ENCODE measurements around the gene PARD6B. TPM values are rescaled to one million over a fixed set of nuclear protein-coding genes. Genes with fewer than 3 reads are reported as not detected.

PARD6B gene
- total and polyA plus RNA-seq, 2 experiments from 2014 or later = 10.2 to 20.0 TPM

DNA sequence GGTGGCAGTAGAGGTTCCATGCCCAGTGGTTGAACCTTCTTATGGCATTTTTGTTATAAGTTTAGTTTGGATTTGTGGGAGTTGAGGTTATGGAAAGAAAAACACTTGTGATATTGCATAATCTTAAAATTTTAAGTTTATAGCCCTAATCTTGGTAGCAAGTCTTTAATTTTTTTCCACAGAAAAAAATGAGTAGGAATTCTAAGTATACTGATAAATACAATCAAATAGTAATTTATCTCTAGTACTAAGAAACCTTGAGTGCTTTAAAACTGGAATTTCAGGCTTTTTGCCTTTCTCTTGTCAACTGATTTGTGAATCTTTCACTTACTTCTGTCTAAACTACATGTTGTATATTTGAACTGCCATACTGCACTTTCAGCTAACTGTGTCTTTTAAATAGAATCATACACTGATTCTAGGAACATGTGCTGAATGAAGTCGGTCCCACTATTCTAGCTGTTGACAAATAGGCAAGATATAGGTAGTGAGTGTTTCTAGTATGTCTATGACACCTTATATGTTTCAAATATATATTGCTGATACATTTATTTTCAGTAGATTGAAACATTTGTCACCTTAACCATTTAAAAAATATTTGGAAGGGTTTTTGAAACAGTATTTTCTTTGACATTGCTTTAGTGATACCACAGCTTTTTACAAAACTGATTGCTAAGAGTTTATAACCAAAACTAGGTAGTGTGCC lies 2.4 kb downstream of the PARD6B start:
- Histone ChIP-seq H3K27ac (peak overlapping the region; percentile 95), H3K4me1 (ENCODE audit: low read depth) (peaks cover 39% of the 10 kb centered on the region), H3K27me3 (no peaks in the 10 kb centered on the region), H3K9me3 (ENCODE audit: low read depth) (no peaks in the 10 kb centered on the region), H3K36me3 (peaks cover 6% of the 10 kb centered on the region), H3K4me3 (peak overlapping the region; percentile 67)
- no peak for DNase-seq (ENCODE audit: low read depth in 1 of 2, low spot score in 1 of 2)
- TF ChIP-seq, protein P1, sequence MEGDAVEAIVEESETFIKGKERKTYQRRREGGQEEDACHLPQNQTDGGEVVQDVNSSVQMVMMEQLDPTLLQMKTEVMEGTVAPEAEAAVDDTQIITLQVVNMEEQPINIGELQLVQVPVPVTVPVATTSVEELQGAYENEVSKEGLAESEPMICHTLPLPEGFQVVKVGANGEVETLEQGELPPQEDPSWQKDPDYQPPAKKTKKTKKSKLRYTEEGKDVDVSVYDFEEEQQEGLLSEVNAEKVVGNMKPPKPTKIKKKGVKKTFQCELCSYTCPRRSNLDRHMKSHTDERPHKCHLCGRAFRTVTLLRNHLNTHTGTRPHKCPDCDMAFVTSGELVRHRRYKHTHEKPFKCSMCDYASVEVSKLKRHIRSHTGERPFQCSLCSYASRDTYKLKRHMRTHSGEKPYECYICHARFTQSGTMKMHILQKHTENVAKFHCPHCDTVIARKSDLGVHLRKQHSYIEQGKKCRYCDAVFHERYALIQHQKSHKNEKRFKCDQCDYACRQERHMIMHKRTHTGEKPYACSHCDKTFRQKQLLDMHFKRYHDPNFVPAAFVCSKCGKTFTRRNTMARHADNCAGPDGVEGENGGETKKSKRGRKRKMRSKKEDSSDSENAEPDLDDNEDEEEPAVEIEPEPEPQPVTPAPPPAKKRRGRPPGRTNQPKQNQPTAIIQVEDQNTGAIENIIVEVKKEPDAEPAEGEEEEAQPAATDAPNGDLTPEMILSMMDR (IDR thresholded peaks at IDR 0.05; ENCODE audit: low read depth, low read length) = no peak

DNA sequence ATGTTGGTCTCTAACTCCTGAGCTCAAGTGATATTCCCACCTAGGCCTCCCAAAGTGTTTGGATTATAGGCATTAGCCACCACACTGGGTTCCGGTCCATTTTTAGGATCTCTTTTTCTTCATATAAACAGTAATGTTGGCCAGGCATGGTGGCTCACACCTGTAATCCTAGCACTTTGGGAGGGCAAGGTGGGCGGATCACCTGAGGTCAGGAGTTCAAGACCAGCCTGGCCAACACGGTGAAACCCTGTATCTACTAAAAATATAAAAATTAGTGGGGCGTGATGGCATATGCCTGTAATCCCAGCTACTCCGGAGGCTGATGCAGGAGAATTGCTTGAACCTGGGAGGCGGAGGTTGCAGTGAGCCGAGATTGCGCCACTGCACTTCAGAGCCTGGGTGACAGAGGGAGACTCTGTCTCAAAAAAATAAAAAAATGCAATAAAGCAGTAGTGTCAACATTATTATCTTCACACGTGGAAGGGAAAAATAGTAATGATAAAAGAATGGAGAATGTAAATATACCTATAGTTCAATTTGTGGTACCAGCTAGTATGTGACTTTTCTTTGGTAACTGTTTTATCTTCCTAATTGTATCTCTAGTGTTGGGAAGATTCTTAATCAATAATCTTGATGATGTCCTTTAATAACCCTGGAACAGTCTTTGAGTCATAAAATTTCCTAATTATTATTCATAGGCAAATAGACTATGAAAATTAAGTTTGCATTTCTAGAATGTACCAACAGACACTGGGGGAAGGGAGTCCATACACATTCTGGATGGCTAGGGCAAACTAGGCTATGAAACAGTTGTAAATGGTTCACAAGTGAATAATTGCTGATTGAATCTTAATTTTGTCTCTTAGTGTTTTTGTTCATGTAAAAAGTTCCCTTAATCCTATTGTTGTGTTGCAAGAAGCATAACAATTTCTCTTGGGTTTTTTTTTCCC lies 3.6 kb downstream of the PARD6B start:
- Histone ChIP-seq H3K36me3 (peaks cover 6% of the 10 kb centered on the region), H3K27ac (no peak overlapping the region), H3K4me1 (ENCODE audit: low read depth) (peaks cover 46% of the 10 kb centered on the region), H3K27me3 (no peaks in the 10 kb centered on the region), H3K9me3 (ENCODE audit: low read depth) (no peaks in the 10 kb centered on the region), H3K4me3 (no peak overlapping the region)
- TF ChIP-seq, protein P1 (IDR thresholded peaks at IDR 0.05; ENCODE audit: low read depth, low read length) = no peak
- no peak for DNase-seq (ENCODE audit: low read depth in 1 of 2, low spot score in 1 of 2)

DNA sequence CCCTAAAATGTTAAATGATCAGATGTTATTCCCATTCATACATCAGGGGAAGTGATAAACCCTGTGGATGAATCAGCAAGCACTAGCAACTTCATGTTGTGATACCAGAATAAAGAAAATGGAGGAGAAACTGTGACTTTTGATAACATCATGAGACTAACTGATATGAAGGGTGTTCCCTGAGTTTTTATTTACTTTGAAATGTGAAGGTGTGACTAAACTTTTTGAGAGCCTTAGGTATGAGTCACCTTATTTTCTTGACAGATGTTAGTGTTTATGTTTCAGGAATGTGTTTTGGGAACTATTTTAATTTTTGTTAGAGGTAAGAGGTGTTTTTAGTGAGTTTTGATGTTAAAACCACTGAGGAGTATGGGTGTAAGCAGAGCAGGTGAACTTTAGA lies 4.4 kb downstream of the PARD6B start:
- Histone ChIP-seq H3K4me3 (no peak overlapping the region), H3K9me3 (ENCODE audit: low read depth) (no peaks in the 10 kb centered on the region), H3K4me1 (ENCODE audit: low read depth) (peaks cover 50% of the 10 kb centered on the region), H3K36me3 (peaks cover 6% of the 10 kb centered on the region), H3K27me3 (no peaks in the 10 kb centered on the region), H3K27ac (peak overlapping the region; percentile 11)
- TF ChIP-seq, protein P1 (IDR thresholded peaks at IDR 0.05; ENCODE audit: low read depth, low read length) = no peak
- no peak for DNase-seq (ENCODE audit: low read depth in 1 of 2, low spot score in 1 of 2)

DNA sequence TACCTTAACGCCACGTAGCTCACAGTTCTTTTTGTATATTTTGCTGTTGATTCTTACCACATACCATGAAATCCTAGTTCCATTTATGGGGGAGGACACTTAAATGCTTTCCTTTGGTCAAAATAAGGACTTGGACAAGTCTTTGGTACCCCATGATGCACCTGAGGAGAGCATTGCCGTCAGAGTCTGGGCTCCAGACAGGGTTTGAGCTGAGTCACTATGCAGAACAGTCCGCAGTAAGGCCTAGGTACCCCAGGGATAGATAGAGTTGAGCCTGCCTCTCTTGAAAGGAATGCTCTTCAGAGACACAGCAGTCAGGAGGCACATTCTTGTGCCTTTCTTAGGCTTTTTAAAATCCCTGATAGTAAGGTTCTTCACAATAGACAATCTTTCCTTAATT lies 6.0 kb downstream of the PARD6B start:
- Histone ChIP-seq H3K9me3 (ENCODE audit: low read depth) (no peaks in the 10 kb centered on the region), H3K4me1 (ENCODE audit: low read depth) (peaks cover 64% of the 10 kb centered on the region), H3K4me3 (no peak overlapping the region), H3K27ac (peak overlapping the region; percentile 81), H3K27me3 (no peaks in the 10 kb centered on the region), H3K36me3 (peaks cover 6% of the 10 kb centered on the region)
- TF ChIP-seq, protein P1 (IDR thresholded peaks at IDR 0.05; ENCODE audit: low read depth, low read length) = no peak
- peak in 1 of 2 donors; percentile 38 for DNase-seq (ENCODE audit: low read depth in 1 of 2, low spot score in 1 of 2)

DNA sequence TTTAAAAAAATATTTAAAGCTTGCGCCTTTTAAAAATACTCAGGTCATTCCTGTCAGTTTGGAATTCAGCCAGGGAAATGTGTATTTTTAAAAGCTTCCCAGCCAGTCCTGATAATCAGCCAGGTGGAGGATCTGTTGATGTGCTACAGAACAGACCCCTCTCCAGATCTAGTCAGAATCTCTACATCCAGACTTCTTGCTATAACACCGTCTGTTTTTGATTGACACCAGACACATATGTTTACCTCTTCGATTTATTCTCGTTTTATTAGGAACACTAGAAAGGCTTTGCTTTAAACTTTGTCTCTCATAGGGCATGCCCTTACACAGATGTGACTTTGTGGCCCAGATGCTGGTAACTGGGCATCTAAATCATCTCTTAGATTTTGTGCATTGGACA lies 11.7 kb downstream of the PARD6B start:
- Histone ChIP-seq H3K4me1 (ENCODE audit: low read depth) (peaks cover 79% of the 10 kb centered on the region), H3K27me3 (no peaks in the 10 kb centered on the region), H3K9me3 (ENCODE audit: low read depth) (no peaks in the 10 kb centered on the region), H3K36me3 (peaks cover 7% of the 10 kb centered on the region), H3K27ac (peak overlapping the region; percentile 81), H3K4me3 (no peak overlapping the region)
- TF ChIP-seq, protein P1 (IDR thresholded peaks at IDR 0.05; ENCODE audit: low read depth, low read length) = no peak
- peak in 1 of 2 donors; percentile 44 for DNase-seq (ENCODE audit: low read depth in 1 of 2, low spot score in 1 of 2)
